HepG2 (cell line): ENCODE data around the gene MXD3. TPM values are rescaled to one million over a fixed set of nuclear protein-coding genes. Genes with fewer than 3 reads are reported as not detected.
A peak's percentile ranks its signal among the peaks of the same experiment; 100 is the strongest.

Experiments used
- ARNT ChIP-seq: fragments of 450-650 bp; IDR thresholded peaks from 2 replicates; pipeline ENCODE4 v1.6.1; 2017
- BRD4 ChIP-seq: sonication (generic); formaldehyde crosslinking; IDR thresholded peaks from 2 replicates; pipeline ENCODE4 v1.4.0; 2020; ENCODE audit warnings: missing genetic modification reagents
- CC2D1A ChIP-seq: sonication (generic); formaldehyde crosslinking; IDR thresholded peaks from 2 replicates; pipeline ENCODE4 v1.8.1; 2023; ENCODE audit warnings: mild to moderate bottlenecking, missing genetic modification reagents
- ELF4 ChIP-seq: sonication (generic); formaldehyde crosslinking; IDR thresholded peaks from 2 replicates; pipeline ENCODE4 v1.5.0; 2020; ENCODE audit warnings: missing genetic modification reagents, mild to moderate bottlenecking, moderate library complexity, borderline replicate concordance
- ETV5 ChIP-seq: IDR thresholded peaks from 2 replicates; pipeline ENCODE4 v1.6.1; 2018; ENCODE audit warnings: missing biosample characterization, missing genetic modification reagents, inconsistent platforms, borderline replicate concordance
- GTF3A ChIP-seq: sonication (generic); formaldehyde crosslinking; conservative IDR thresholded peaks from 2 replicates; pipeline ENCODE4 v1.4.0; 2020; ENCODE audit warnings: mild to moderate bottlenecking, missing genetic modification reagents
- HNRNPUL1 ChIP-seq: fragments of 200-400 bp; formaldehyde crosslinking; IDR thresholded peaks from 2 replicates; pipeline ENCODE4 v1.6.1; 2017; ENCODE audit warnings: low read depth, mild to moderate bottlenecking, low read length, moderate library complexity
- MAFG ChIP-seq: sonication (generic); formaldehyde crosslinking; IDR thresholded peaks from 2 replicates; pipeline ENCODE4 v1.5.1; 2020; ENCODE audit warnings: mild to moderate bottlenecking, missing genetic modification reagents
- MNT ChIP-seq: fragments of 450-650 bp; IDR thresholded peaks from 2 replicates; pipeline ENCODE4 v1.6.1; 2016
- MXI1 ChIP-seq: IDR thresholded peaks from 3 replicates; pipeline ENCODE4 v1.6.1; 2012; ENCODE audit warnings: low read depth, low read length, inconsistent platforms, borderline replicate concordance
- NR2F6 ChIP-seq, 2 experiments: IDR thresholded peaks; 2 replicates each; pipeline ENCODE4 v1.6.1; 2016; ENCODE audit warnings: antibody characterized with exemption in 1 of 2, mild to moderate bottlenecking in 1 of 2
- PAX8 ChIP-seq: sonication (generic); formaldehyde crosslinking; IDR thresholded peaks from 2 replicates; pipeline ENCODE4 v1.8.0; 2022; ENCODE audit warnings: mild to moderate bottlenecking, missing genetic modification reagents, borderline replicate concordance
- PREB ChIP-seq: sonication (generic); formaldehyde crosslinking; IDR thresholded peaks from 2 replicates; pipeline ENCODE4 v1.4.0; 2020; ENCODE audit warnings: missing genetic modification reagents
- RARA ChIP-seq: IDR thresholded peaks from 2 replicates; pipeline ENCODE4 v1.6.1; 2016; ENCODE audit warnings: missing genetic modification reagents, missing compliant biosample characterization
- RERE ChIP-seq: IDR thresholded peaks from 2 replicates; pipeline ENCODE4 v1.6.1; 2016; ENCODE audit warnings: low read depth, missing genetic modification reagents, missing compliant biosample characterization
- SNRNP70 ChIP-seq: fragments of 200-400 bp; formaldehyde crosslinking; IDR thresholded peaks from 2 replicates; pipeline ENCODE4 v1.6.1; 2017; ENCODE audit warnings: mild to moderate bottlenecking, low read depth, low read length, moderate library complexity
- STAG1 ChIP-seq: sonication (generic); formaldehyde crosslinking; IDR thresholded peaks from 2 replicates; pipeline ENCODE4 v1.4.0; 2020; ENCODE audit warnings: missing genetic modification reagents
- ZBTB33 ChIP-seq: sonication (generic); formaldehyde crosslinking; IDR thresholded peaks from 2 replicates; pipeline ENCODE4 v1.4.0; 2020; ENCODE audit warnings: missing genetic modification reagents
- ZNF160 ChIP-seq: sonication (generic); formaldehyde crosslinking; IDR thresholded peaks from 2 replicates; pipeline ENCODE4 v1.8.0; 2022; ENCODE audit warnings: mild to moderate bottlenecking, inconsistent platforms, missing genetic modification reagents
- ZNF549 ChIP-seq: sonication (generic); formaldehyde crosslinking; IDR thresholded peaks from 2 replicates; pipeline ENCODE4 v1.5.0; 2020; ENCODE audit warnings: missing genetic modification reagents
- polyA plus RNA-seq, 8 experiments: library from polyadenylated mRNA; depleted of rRNA in 3 of 8; stranded (reverse) in 7 of 8; unstranded in 1 of 8; fragments of >200 nt; fragmentation: Illumina TruSeq in 4 of 8; extraction: Trizol in 4 of 8; gene quantifications; 2 replicates each; pipeline versions ENCODE4 v1.2.1 to v1.2.3, GENCODE V29; 2011 to 2016; ENCODE audit warnings: low read depth in 4 of 8, missing spikeins in 1 of 8, mixed read lengths in 1 of 8; ENCODE audit not compliant: insufficient read depth in 1 of 8
- total RNA-seq, 5 experiments: library from RNA; depleted of rRNA; stranded (reverse); fragments of >200 nt; fragmentation: Illumina TruSeq; extraction: Trizol; gene quantifications; 2 replicates each; pipeline ENCODE4 v1.2.3, GENCODE V29; 2016; ENCODE audit warnings: low read depth in 1 of 5

Gene MXD3
- total and polyA plus RNA-seq, 2 of the 13 experiments (the other 11 are each of a cell fraction or from before 2014, with no cell fraction given) = 10.5 to 12.8 TPM

GRCh38 chr5:177303121-177303924 lies 8.4 kb downstream of the MXD3 start, which contains the start of the genes PRELID1 and RAB24 (continued):
- TF ChIP-seq MNT (no peak), ZBTB33 (CRISPR knock-in tag) (no peak), RERE (CRISPR knock-in tag) (no peak), BRD4 (no peak), PAX8 (CRISPR knock-in tag) (no peak), ZNF160 (CRISPR knock-in tag) (peak; percentile 49; the same call in 1 of the 2 replicates), CC2D1A (no peak), MAFG (CRISPR knock-in tag) (no peak), STAG1 (CRISPR knock-in tag) (0 out of 2 replicates have a peak, but pooled peaks have one; percentile 4), ZNF549 (CRISPR knock-in tag) (no peak), PREB (CRISPR knock-in tag) (no peak), GTF3A (CRISPR knock-in tag) (no peak), ETV5 (peak; percentile 78), NR2F6 (IDR thresholded peaks at IDR 0.05) (no peak), NR2F6 (CRISPR knock-in tag; IDR thresholded peaks at IDR 0.05) (0 out of 2 replicates have a peak, but pooled peaks have one; percentile 27), MXI1 (peak; percentile 76; the same call in 1 of the 3 replicates), SNRNP70 (no peak), HNRNPUL1 (no peak), ELF4 (CRISPR knock-in tag) (no peak), ARNT (no peak), RARA (CRISPR knock-in tag) (peak; percentile 11; the same call in 1 of the 2 replicates)
